Mesenchymal stem cell (in vitro differentiated cells and primary cell): Measurements from ENCODE around the gene PCDHB2.
"Not testable (repeated sequence)": the region's sequence is repeated elsewhere in the genome, so short reads cannot be mapped to it uniquely, and the experiment has no call there.

Source experiments
- DNase-seq: peaks from one replicate; pipeline ENCODE4 v3.0.0-alpha.2; 2013
- H2AFZ ChIP-seq: one replicate; pipeline ENCODE4 v1.6.1; 2013; ENCODE audit warnings: low read depth, mild to moderate bottlenecking, control low read depth, inconsistent platforms, low read length, moderate library complexity
- H2AK5ac ChIP-seq: 2 replicates; pipeline ENCODE4 v1.6.1; 2013; ENCODE audit warnings: low read length, moderate library complexity, mild to moderate bottlenecking, inconsistent platforms; ENCODE audit not compliant: severe bottlenecking
- H2BK120ac ChIP-seq: one replicate; pipeline ENCODE4 v1.6.1; 2013; ENCODE audit warnings: low read depth, mild to moderate bottlenecking, inconsistent platforms, low read length, moderate library complexity
- H2BK12ac ChIP-seq, 2 experiments: one replicate each; pipeline ENCODE4 v1.6.1; 2013; ENCODE audit warnings: inconsistent platforms in 2 of 2, low read length in 2 of 2, mild to moderate bottlenecking in 2 of 2, moderate library complexity in 2 of 2, control low read depth in 1 of 2
- H2BK15ac ChIP-seq: one replicate; pipeline ENCODE4 v1.6.1; 2013; ENCODE audit warnings: mild to moderate bottlenecking, low read depth, inconsistent platforms; ENCODE audit not compliant: poor library complexity, severe bottlenecking
- H2BK5ac ChIP-seq: 2 replicates; pipeline ENCODE4 v1.6.1; 2013; ENCODE audit warnings: low read depth, mild to moderate bottlenecking, low read length, control low read depth, inconsistent platforms; ENCODE audit not compliant: poor library complexity, severe bottlenecking
- H3K14ac ChIP-seq, 2 experiments: one replicate each; pipeline ENCODE4 v1.6.1; 2013; ENCODE audit warnings: inconsistent platforms in 2 of 2, low read length in 2 of 2, control low read depth in 1 of 2, mild to moderate bottlenecking in 1 of 2, moderate library complexity in 1 of 2
- H3K18ac ChIP-seq, 2 experiments: one replicate each; pipeline ENCODE4 v1.6.1; 2013; ENCODE audit warnings: inconsistent platforms in 2 of 2, low read length in 2 of 2, control low read depth in 1 of 2, low read depth in 1 of 2, mild to moderate bottlenecking in 1 of 2
- H3K23ac ChIP-seq, 2 experiments: one replicate each; pipeline ENCODE4 v1.6.1; 2013; ENCODE audit warnings: inconsistent platforms in 2 of 2, low read length in 2 of 2, mild to moderate bottlenecking in 2 of 2, moderate library complexity in 2 of 2, control low read depth in 1 of 2
- H3K27ac ChIP-seq: 2 replicates; pipeline ENCODE4 v1.5.1; 2013; ENCODE audit warnings: mild to moderate bottlenecking, moderate library complexity, low read length, control low read depth, inconsistent platforms; ENCODE audit not compliant: poor library complexity, severe bottlenecking
- H3K27me3 ChIP-seq, 2 experiments: 2 replicates each; pipeline versions ENCODE4 v1.6.1 to v1.7.0; 2013; ENCODE audit warnings: low read length in 2 of 2, mild to moderate bottlenecking in 2 of 2, moderate library complexity in 2 of 2, control low read depth in 1 of 2, inconsistent platforms in 1 of 2; ENCODE audit not compliant: control insufficient read depth in 1 of 2, insufficient read depth in 1 of 2
- H3K36me3 ChIP-seq, 2 experiments: 2 replicates each; pipeline versions ENCODE4 v1.6.1 to v1.7.0; 2013; ENCODE audit warnings: low read length in 2 of 2, control low read depth in 1 of 2, inconsistent platforms in 1 of 2, low read depth in 1 of 2, mild to moderate bottlenecking in 1 of 2; ENCODE audit not compliant: insufficient read depth in 2 of 2, control insufficient read depth in 1 of 2
- H3K4ac ChIP-seq, 2 experiments: one replicate each; pipeline ENCODE4 v1.6.1; 2013; ENCODE audit warnings: inconsistent platforms in 2 of 2, low read length in 2 of 2, mild to moderate bottlenecking in 2 of 2, moderate library complexity in 2 of 2, control low read depth in 1 of 2, low read depth in 1 of 2
- H3K4me1 ChIP-seq: 2 replicates; pipeline ENCODE4 v1.6.1; 2013; ENCODE audit warnings: low read depth, low read length, control low read depth; ENCODE audit not compliant: control insufficient read depth, insufficient read depth
- H3K4me2 ChIP-seq: 2 replicates; pipeline ENCODE4 v1.6.1; 2013; ENCODE audit warnings: low read length, mild to moderate bottlenecking, inconsistent platforms; ENCODE audit not compliant: poor library complexity, severe bottlenecking
- H3K4me3 ChIP-seq, 2 experiments: 2 replicates each; pipeline versions ENCODE4 v1.5.1 to v1.7.0; 2013; ENCODE audit warnings: low read length in 2 of 2, mild to moderate bottlenecking in 2 of 2, control low read depth in 1 of 2, low read depth in 1 of 2; ENCODE audit not compliant: insufficient read depth in 1 of 2
- H3K79me1 ChIP-seq: replicated peaks from 2 replicates; pipeline ENCODE4 v1.6.1; 2013; ENCODE audit warnings: mild to moderate bottlenecking, control low read depth, low read length, inconsistent platforms; ENCODE audit not compliant: poor library complexity, severe bottlenecking
- H3K9ac ChIP-seq: 2 replicates; pipeline ENCODE4 v1.7.0; 2013; ENCODE audit warnings: mild to moderate bottlenecking, low read length, moderate library complexity
- H3K9me3 ChIP-seq: 2 replicates; pipeline ENCODE4 v1.7.0; 2013; ENCODE audit warnings: mild to moderate bottlenecking, low read length; ENCODE audit not compliant: control insufficient read depth
- H4K8ac ChIP-seq: one replicate; pipeline ENCODE4 v1.6.1; 2013; ENCODE audit warnings: inconsistent platforms, mild to moderate bottlenecking, low read length, moderate library complexity
- H4K91ac ChIP-seq: one replicate; pipeline ENCODE4 v1.6.1; 2013; ENCODE audit warnings: mild to moderate bottlenecking, low read length, inconsistent platforms
- WGBS: methylation state at CpG from one replicate; pipeline ENCODE4 v1.1.7; 2013; ENCODE audit warnings: mixed read lengths; 5-methylcytosine and 5-hydroxymethylcytosine counted together

The PCDHB2 gene

DNA sequence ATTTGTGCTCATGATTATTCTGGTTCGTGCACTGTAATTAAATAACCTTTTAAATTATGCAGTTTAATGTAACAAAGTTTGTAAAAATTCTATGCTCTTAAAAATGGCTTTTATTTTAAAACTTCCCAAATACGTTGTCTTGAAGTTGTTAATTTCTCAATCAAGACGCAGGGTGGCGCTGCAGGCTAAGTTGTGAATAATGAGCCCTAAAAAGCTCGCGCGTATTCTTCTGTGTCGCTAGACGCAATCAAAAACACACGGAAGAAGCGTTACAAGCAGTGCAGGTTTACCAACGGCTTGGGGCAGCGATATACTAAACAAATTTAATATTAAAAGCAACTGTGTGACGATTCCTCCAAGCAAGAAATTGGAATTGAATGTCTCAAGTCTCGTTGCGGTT is 27.1 kb downstream of the PCDHB2 start, which contains the start of gene PCDHB4:
TSS of gene PCDHB4 (plus strand) at position 256 of the 400 bp plus-strand sequence. CDS start 181 bp downstream, outside the sequence.
- WGBS, result 64% methylated on average over 15 of the region's 16 CpGs
- H3K4me1 ChIP-seq, result no peaks in the 10 kb centered on the region

DNA sequence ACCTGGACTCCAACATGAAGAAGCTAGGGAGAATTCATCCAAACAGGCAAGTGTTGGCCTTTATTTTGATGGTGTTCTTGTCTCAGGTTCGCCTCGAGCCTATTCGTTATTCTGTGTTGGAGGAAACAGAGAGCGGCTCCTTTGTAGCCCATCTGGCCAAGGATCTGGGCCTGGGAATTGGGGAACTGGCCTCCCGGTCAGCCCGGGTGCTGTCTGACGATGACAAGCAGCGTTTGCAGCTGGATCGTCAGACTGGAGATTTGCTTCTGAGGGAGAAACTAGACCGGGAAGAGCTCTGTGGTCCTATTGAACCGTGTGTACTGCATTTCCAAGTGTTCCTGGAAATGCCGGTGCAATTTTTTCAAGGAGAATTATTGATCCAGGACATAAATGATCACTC is 27.6 kb downstream of the PCDHB2 start:
- H3K4me1 ChIP-seq, result no peaks in the 10 kb centered on the region
- no peak overlapping the region for H3K23ac ChIP-seq
- peaks cover 0 to 12% of the 10 kb centered on the region in 2 experiments for H3K36me3 ChIP-seq
- no peak overlapping the region for H3K14ac ChIP-seq
- peak overlapping the region in 1 of 2 experiments; percentile 64 for H3K4me3 ChIP-seq
- no peak overlapping the region for H3K4ac ChIP-seq
- H3K4me2 ChIP-seq, result no peak overlapping the region
- no peak overlapping the region for H2BK12ac ChIP-seq
- H3K9me3 ChIP-seq, result peaks cover 65% of the 10 kb centered on the region
- no peak overlapping the region for H4K8ac ChIP-seq
- no peak overlapping the region for H4K91ac ChIP-seq
- H3K79me1 ChIP-seq, result peaks cover 2% of the 10 kb centered on the region
- peak overlapping the region; percentile 61 for H3K9ac ChIP-seq
- 95% methylated on average over 11 of the region's 12 CpGs for WGBS
- H3K18ac ChIP-seq, result no peak overlapping the region
- H2AFZ ChIP-seq, result no peak overlapping the region
- no peak overlapping the region for H2AK5ac ChIP-seq
- H2BK15ac ChIP-seq, result no peak overlapping the region
- H3K27me3 ChIP-seq, result no peaks in the 10 kb centered on the region
- no peak overlapping the region for H3K27ac ChIP-seq
- no peak overlapping the region for H2BK5ac ChIP-seq
- DNase-seq, result no peak
- no peak overlapping the region for H2BK120ac ChIP-seq

More for the DNA sequence above, 27.1 kb downstream of the PCDHB2 start, which contains the start of gene PCDHB4:
- Histone ChIP-seq H3K27me3 (no peaks in the 10 kb centered on the region), H2AK5ac (no peak within 1 kb of the TSS), H3K4me3 (peak within 1 kb of the TSS in 1 of 2 experiments; percentile 64), H3K36me3 (peaks cover 0 to 12% of the 10 kb centered on the region in 2 experiments), H2AFZ (no peak within 1 kb of the TSS), H3K27ac (no peak within 1 kb of the TSS), H3K9ac (peak within 1 kb of the TSS; percentile 61), H4K91ac (no peak within 1 kb of the TSS), H2BK5ac (no peak within 1 kb of the TSS), H3K4me2 (no peak within 1 kb of the TSS), H2BK120ac (no peak within 1 kb of the TSS), H3K9me3 (peaks cover 65% of the 10 kb centered on the region), H3K18ac (no peak within 1 kb of the TSS), H2BK12ac (no peak within 1 kb of the TSS), H4K8ac (no peak within 1 kb of the TSS), H3K79me1 (no peaks in the 10 kb centered on the region), H3K4ac (no peak within 1 kb of the TSS), H3K14ac (no peak within 1 kb of the TSS), H2BK15ac (no peak within 1 kb of the TSS), H3K23ac (no peak within 1 kb of the TSS)
- DNase-seq, result no peak

DNA sequence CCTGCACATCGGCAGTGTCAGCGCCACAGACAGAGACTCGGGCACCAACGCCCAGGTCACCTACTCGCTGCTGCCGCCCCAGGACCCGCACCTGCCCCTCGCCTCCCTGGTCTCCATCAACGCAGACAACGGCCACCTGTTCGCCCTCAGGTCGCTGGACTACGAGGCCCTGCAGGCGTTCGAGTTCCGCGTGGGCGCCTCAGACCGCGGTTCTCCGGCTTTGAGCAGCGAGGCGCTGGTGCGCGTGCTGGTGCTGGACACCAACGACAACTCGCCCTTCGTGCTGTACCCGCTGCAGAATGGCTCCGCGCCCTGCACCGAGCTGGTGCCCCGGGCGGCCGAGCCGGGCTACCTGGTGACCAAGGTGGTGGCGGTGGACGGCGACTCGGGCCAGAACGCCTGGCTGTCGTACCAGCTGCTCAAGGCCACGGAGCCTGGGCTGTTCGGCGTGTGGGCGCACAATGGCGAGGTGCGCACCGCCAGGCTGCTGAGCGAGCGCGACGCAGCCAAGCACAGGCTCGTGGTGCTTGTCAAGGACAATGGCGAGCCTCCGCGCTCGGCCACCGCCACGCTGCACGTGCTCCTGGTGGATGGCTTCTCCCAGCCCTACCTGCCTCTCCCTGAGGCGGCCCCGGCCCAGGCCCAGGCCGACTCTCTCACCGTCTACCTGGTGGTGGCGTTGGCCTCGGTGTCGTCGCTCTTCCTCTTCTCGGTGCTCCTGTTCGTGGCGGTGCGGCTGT is 29.2 kb downstream of the PCDHB2 start:
- H3K4me1 ChIP-seq, H3K4me3 ChIP-seq, H2BK5ac ChIP-seq, H2BK15ac ChIP-seq, H3K14ac ChIP-seq, H2AK5ac ChIP-seq, DNase-seq, H3K27me3 ChIP-seq, H3K9ac ChIP-seq, H3K79me1 ChIP-seq, H3K27ac ChIP-seq, H2BK12ac ChIP-seq, H2AFZ ChIP-seq, H3K4me2 ChIP-seq, H2BK120ac ChIP-seq, H3K4ac ChIP-seq, H3K23ac ChIP-seq, H4K8ac ChIP-seq, H3K18ac ChIP-seq, H4K91ac ChIP-seq: not testable (repeated sequence)
- H3K9me3 ChIP-seq, result peaks cover 70% of the 10 kb centered on the region
- H3K36me3 ChIP-seq, result peaks cover 0 to 12% of the 10 kb centered on the region in 2 experiments
- WGBS, result 98% methylated on average over 39 of the region's 73 CpGs

DNA sequence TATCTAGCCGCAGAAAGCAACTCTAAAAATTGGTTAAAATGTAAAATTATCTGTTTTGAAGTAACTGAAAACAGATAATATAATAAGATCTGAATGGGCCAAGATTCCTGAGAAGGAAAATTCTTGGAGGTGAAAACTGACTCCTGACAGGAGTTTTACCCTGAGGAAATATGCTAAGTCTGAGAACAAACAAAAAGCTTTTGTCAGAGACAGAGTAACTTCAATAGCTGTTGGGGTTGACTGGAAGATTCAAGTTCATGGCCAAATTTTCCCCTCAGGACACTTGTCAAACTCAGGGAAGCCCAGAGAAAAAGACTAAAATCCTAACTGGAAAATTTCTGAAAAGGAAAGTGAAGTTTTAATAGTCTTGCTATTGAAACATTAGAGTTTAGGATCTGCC is 32.9 kb downstream of the PCDHB2 start:
- whole genome bisulfite sequencing, result no CpG with 5 or more reads among the region's 1 CpG
- Histone ChIP-seq H2AK5ac (no peak overlapping the region), H3K18ac (no peak overlapping the region), H4K8ac (no peak overlapping the region), H3K4me2 (no peak overlapping the region), H3K14ac (no peak overlapping the region), H3K79me1 (peaks cover 2% of the 10 kb centered on the region), H3K4ac (no peak overlapping the region), H3K9ac (no peak overlapping the region), H3K27ac (no peak overlapping the region), H2AFZ (no peak overlapping the region), H2BK15ac (no peak overlapping the region), H3K23ac (no peak overlapping the region), H3K4me3 (no peak overlapping the region), H3K4me1 (no peaks in the 10 kb centered on the region), H3K27me3 (no peaks in the 10 kb centered on the region), H4K91ac (no peak overlapping the region), H2BK12ac (no peak overlapping the region), H2BK5ac (no peak overlapping the region), H3K36me3 (peaks cover 0 to 9% of the 10 kb centered on the region in 2 experiments), H3K9me3 (peaks cover 64% of the 10 kb centered on the region), H2BK120ac (no peak overlapping the region)
- DNase-seq, result no peak
